Karpas-422 (cell line): ENCODE data around the gene CTAGE9. TPM values are rescaled to one million over a fixed set of nuclear protein-coding genes. Genes with fewer than 3 reads are reported as not detected.

ENCODE experiments used
- DNase-seq: peaks from one replicate; pipeline ENCODE4 v3.0.0-alpha.2; 2015
- H2AFZ ChIP-seq: fragments of 200-600 bp; sonication (generic); 2 replicates; pipeline ENCODE4 v1.6.1; 2014; ENCODE audit warnings: antibody characterized with exemption, low read length, mixed read lengths
- H3K27ac ChIP-seq: fragments of 200-600 bp; sonication (generic); 2 replicates; pipeline ENCODE4 v1.5.1; 2014; ENCODE audit warnings: mild to moderate bottlenecking, low read length, moderate library complexity
- H3K27me3 ChIP-seq: fragments of 200-600 bp; sonication (generic); 2 replicates; pipeline ENCODE4 v1.6.1; 2014; ENCODE audit warnings: low read length, mixed read lengths
- H3K36me3 ChIP-seq: fragments of 200-600 bp; sonication (generic); 2 replicates; pipeline ENCODE4 v1.6.1; 2014; ENCODE audit warnings: low read length, mixed read lengths; ENCODE audit not compliant: insufficient read depth
- H3K4me1 ChIP-seq: fragments of 200-600 bp; sonication (generic); 2 replicates; pipeline ENCODE4 v1.6.1; 2014; ENCODE audit warnings: mild to moderate bottlenecking, low read length, mixed read lengths
- H3K4me2 ChIP-seq: fragments of 200-600 bp; sonication (generic); 2 replicates; pipeline ENCODE4 v1.6.1; 2014; ENCODE audit warnings: low read length, low read depth, mild to moderate bottlenecking; ENCODE audit not compliant: poor library complexity, severe bottlenecking
- H3K4me3 ChIP-seq: fragments of 200-600 bp; sonication (generic); 2 replicates; pipeline ENCODE4 v1.5.1; 2014; ENCODE audit warnings: mild to moderate bottlenecking, antibody characterized with exemption, low read length, mixed read lengths
- H3K79me2 ChIP-seq: fragments of 200-600 bp; sonication (generic); 2 replicates; pipeline ENCODE4 v1.6.1; 2014; ENCODE audit warnings: mild to moderate bottlenecking, low read length, mixed read lengths
- H3K9ac ChIP-seq: fragments of 200-600 bp; sonication (generic); 2 replicates; pipeline ENCODE4 v1.6.0; 2014; ENCODE audit warnings: low read length
- H3K9me2 ChIP-seq: fragments of 200-600 bp; sonication (generic), shearing (Covaris generic); replicated peaks from 2 replicates; pipeline ENCODE4 v1.6.0; 2014; ENCODE audit warnings: mild to moderate bottlenecking, low read length, moderate library complexity; ENCODE audit not compliant: insufficient read depth
- H3K9me3 ChIP-seq: fragments of 300-700, 200-600 bp; sonication (generic); 2 replicates; pipeline ENCODE4 v1.6.1; 2014; ENCODE audit warnings: low read length, mixed read lengths
- H4K20me1 ChIP-seq: fragments of 200-600 bp; sonication (generic); 2 replicates; pipeline ENCODE4 v1.6.1; 2014; ENCODE audit warnings: mild to moderate bottlenecking, antibody characterized with exemption, low read length, low read depth; ENCODE audit not compliant: insufficient read depth
- total RNA-seq: library from RNA; depleted of rRNA; stranded (reverse); fragments of >200 nt; shearing (Covaris generic); gene quantifications from 2 replicates; pipeline ENCODE4 v1.2.3, GENCODE V29; 2014; ENCODE audit warnings: low replicate concordance

Gene CTAGE9
- total RNA-seq, 1 experiment from 2014 or later: not detected

- H3K27me3 ChIP-seq: no peaks in the 10 kb centered on the region
- no peak overlapping the region for H3K4me2 ChIP-seq
- DNase-seq: no peak
- no peaks in the 10 kb centered on the region for H4K20me1 ChIP-seq
- H3K9me3 ChIP-seq: no peaks in the 10 kb centered on the region
- H3K9me2 ChIP-seq: no peaks in the 10 kb centered on the region
- no peaks in the 10 kb centered on the region for H3K4me1 ChIP-seq
- H3K9ac ChIP-seq: no peak overlapping the region
- H3K79me2 ChIP-seq: no peaks in the 10 kb centered on the region
- no peaks in the 10 kb centered on the region for H3K36me3 ChIP-seq
- H2AFZ ChIP-seq: no peak overlapping the region
- H3K4me3 ChIP-seq: no peak overlapping the region
- no peak overlapping the region for H3K27ac ChIP-seq
Observed at GRCh38 chr6:131693384-131693783, 17.4 kb downstream of the CTAGE9 start.

- Histone ChIP-seq H3K4me2 (no peak overlapping the region), H3K79me2 (no peaks in the 10 kb centered on the region), H3K27ac (no peak overlapping the region), H3K9me3 (no peaks in the 10 kb centered on the region), H3K36me3 (no peaks in the 10 kb centered on the region), H3K9me2 (no peaks in the 10 kb centered on the region), H2AFZ (no peak overlapping the region), H3K27me3 (no peaks in the 10 kb centered on the region), H4K20me1 (no peaks in the 10 kb centered on the region), H3K4me1 (no peaks in the 10 kb centered on the region), H3K9ac (no peak overlapping the region), H3K4me3 (no peak overlapping the region)
- DNase-seq: no peak
Observed at GRCh38 chr6:131692589-131692988, 18.2 kb downstream of the CTAGE9 start.

- no peaks in the 10 kb centered on the region for H3K4me1 ChIP-seq
- no peaks in the 10 kb centered on the region for H3K9me3 ChIP-seq
- no peak overlapping the region for H3K9ac ChIP-seq
- H3K36me3 ChIP-seq: no peaks in the 10 kb centered on the region
- no peak overlapping the region for H3K4me2 ChIP-seq
- no peaks in the 10 kb centered on the region for H4K20me1 ChIP-seq
- no peak for DNase-seq
- no peak overlapping the region for H3K4me3 ChIP-seq
- no peak overlapping the region for H2AFZ ChIP-seq
- H3K79me2 ChIP-seq: no peaks in the 10 kb centered on the region
- H3K27me3 ChIP-seq: no peaks in the 10 kb centered on the region
- no peaks in the 10 kb centered on the region for H3K9me2 ChIP-seq
- H3K27ac ChIP-seq: no peak overlapping the region
Observed at GRCh38 chr6:131692031-131692430, 18.8 kb downstream of the CTAGE9 start.

- Histone ChIP-seq H3K36me3 (no peaks in the 10 kb centered on the region), H3K9me2 (no peaks in the 10 kb centered on the region), H3K79me2 (no peaks in the 10 kb centered on the region), H3K27ac (no peak overlapping the region), H3K9me3 (no peaks in the 10 kb centered on the region), H3K4me3 (no peak overlapping the region), H3K27me3 (no peaks in the 10 kb centered on the region), H2AFZ (no peak overlapping the region), H3K4me2 (no peak overlapping the region), H3K4me1 (no peaks in the 10 kb centered on the region), H4K20me1 (no peaks in the 10 kb centered on the region), H3K9ac (no peak overlapping the region)
- DNase-seq: no peak
Observed at GRCh38 chr6:131688286-131688685, 22.5 kb downstream of the CTAGE9 start.

GRCh38 chr6:131687022-131687421, 23.8 kb downstream of the CTAGE9 start:
- H3K79me2 ChIP-seq: no peaks in the 10 kb centered on the region
- no peaks in the 10 kb centered on the region for H3K36me3 ChIP-seq
- H3K9me3 ChIP-seq: no peaks in the 10 kb centered on the region
- no peak overlapping the region for H2AFZ ChIP-seq
- H3K27ac ChIP-seq: no peak overlapping the region
- H4K20me1 ChIP-seq: no peaks in the 10 kb centered on the region
- H3K9ac ChIP-seq: no peak overlapping the region
- no peak overlapping the region for H3K4me2 ChIP-seq
- DNase-seq: no peak
- no peaks in the 10 kb centered on the region for H3K4me1 ChIP-seq
- no peaks in the 10 kb centered on the region for H3K9me2 ChIP-seq
- H3K4me3 ChIP-seq: no peak overlapping the region
- H3K27me3 ChIP-seq: no peaks in the 10 kb centered on the region

GRCh38 chr6:131685266-131685780, 25.5 kb downstream of the CTAGE9 start:
- Histone ChIP-seq H3K4me2 (no peak overlapping the region), H2AFZ (no peak overlapping the region), H4K20me1 (no peaks in the 10 kb centered on the region), H3K4me3 (no peak overlapping the region), H3K79me2 (no peaks in the 10 kb centered on the region), H3K9me3 (no peaks in the 10 kb centered on the region), H3K9me2 (no peaks in the 10 kb centered on the region), H3K4me1 (no peaks in the 10 kb centered on the region), H3K9ac (no peak overlapping the region), H3K27ac (no peak overlapping the region), H3K27me3 (no peaks in the 10 kb centered on the region), H3K36me3 (no peaks in the 10 kb centered on the region)
- no peak for DNase-seq

GRCh38 chr6:131683479-131683878, 27.3 kb downstream of the CTAGE9 start:
- Histone ChIP-seq H4K20me1 (no peaks in the 10 kb centered on the region), H3K9me2 (no peaks in the 10 kb centered on the region), H3K9ac (no peak overlapping the region), H2AFZ (no peak overlapping the region), H3K27ac (no peak overlapping the region), H3K4me3 (no peak overlapping the region), H3K9me3 (no peaks in the 10 kb centered on the region), H3K79me2 (no peaks in the 10 kb centered on the region), H3K4me1 (no peaks in the 10 kb centered on the region), H3K27me3 (no peaks in the 10 kb centered on the region), H3K36me3 (no peaks in the 10 kb centered on the region), H3K4me2 (no peak overlapping the region)
- no peak for DNase-seq

GRCh38 chr6:131682442-131682841, 28.4 kb downstream of the CTAGE9 start:
- Histone ChIP-seq H3K27me3 (no peaks in the 10 kb centered on the region), H3K4me2 (no peak overlapping the region), H3K79me2 (no peaks in the 10 kb centered on the region), H3K4me3 (no peak overlapping the region), H3K4me1 (no peaks in the 10 kb centered on the region), H3K9ac (no peak overlapping the region), H3K36me3 (no peaks in the 10 kb centered on the region), H3K27ac (no peak overlapping the region), H3K9me2 (no peaks in the 10 kb centered on the region), H3K9me3 (no peaks in the 10 kb centered on the region), H4K20me1 (no peaks in the 10 kb centered on the region), H2AFZ (no peak overlapping the region)
- no peak for DNase-seq

- no peaks in the 10 kb centered on the region for H3K79me2 ChIP-seq
- H3K27me3 ChIP-seq: no peaks in the 10 kb centered on the region
- no peak for DNase-seq
- no peaks in the 10 kb centered on the region for H3K36me3 ChIP-seq
- no peak overlapping the region for H3K27ac ChIP-seq
- no peaks in the 10 kb centered on the region for H3K9me3 ChIP-seq
- H3K9ac ChIP-seq: no peak overlapping the region
- no peaks in the 10 kb centered on the region for H4K20me1 ChIP-seq
- H3K9me2 ChIP-seq: no peaks in the 10 kb centered on the region
- H2AFZ ChIP-seq: no peak overlapping the region
- no peak overlapping the region for H3K4me3 ChIP-seq
- no peaks in the 10 kb centered on the region for H3K4me1 ChIP-seq
- no peak overlapping the region for H3K4me2 ChIP-seq
Observed at GRCh38 chr6:131681585-131681984, 29.2 kb downstream of the CTAGE9 start.
